ENCODE results near the gene GOLGA2.

- TF ChIP-seq ELK1 (IDR thresholded peaks at IDR 0.05; ENCODE audit: borderline replicate concordance, low read depth, low read length) (no peak), POLR2A (IDR thresholded peaks at IDR 0.05; ENCODE audit: low read depth, low read length) (no peak), RAD21 (IDR thresholded peaks at IDR 0.05; ENCODE audit: low read length) (no peak), MAFK (IDR thresholded peaks at IDR 0.05; ENCODE audit: low read depth, low read length) (no peak), CTCF (conservative IDR thresholded peaks at IDR 0.05; ENCODE audit: low read depth, low read length) (no peak), FOS (IDR thresholded peaks at IDR 0.05; ENCODE audit: low read depth, low read length) (no peak), NFE2L2 (IDR thresholded peaks at IDR 0.05; ENCODE audit: low read depth, low read length) (no peak), RCOR1 (IDR thresholded peaks at IDR 0.05; ENCODE audit: insufficient replicate concordance, low read length) (no peak), SMC3 (IDR thresholded peaks at IDR 0.05; ENCODE audit: low read depth, low read length) (no peak), CEBPB (IDR thresholded peaks at IDR 0.05; ENCODE audit: low read depth, low read length) (no peak), MAZ (IDR thresholded peaks at IDR 0.05; ENCODE audit: borderline replicate concordance, low read depth, low read length) (no peak), MXI1 (IDR thresholded peaks at IDR 0.05; ENCODE audit: borderline replicate concordance, low read depth, low read length) (no peak), RFX5 (IDR thresholded peaks at IDR 0.05; ENCODE audit: low read depth, low read length) (no peak), CHD1 (IDR thresholded peaks at IDR 0.05; ENCODE audit: low read depth, low read length) (no peak)
These were observed 43.0 kb downstream of the GOLGA2 start for GRCh38 chr9:128232528-128233428.
